ENCODE measurements around the gene D2HGDH. TPM values are rescaled to one million over a fixed set of nuclear protein-coding genes. Genes with fewer than 3 reads are reported as not detected.
"Not testable (repeated sequence)": the region's sequence is repeated elsewhere in the genome, so short reads cannot be mapped to it uniquely, and the experiment has no call there.

D2HGDH gene
- total RNA-seq, 1 donor from 2014 or later = 34.8 TPM

- no peaks in the 10 kb centered on the region for H3K36me3 Mint-ChIP-seq (ENCODE audit: insufficient read depth)
- no peak overlapping the region for H3K27ac Mint-ChIP-seq
- no peaks in the 10 kb centered on the region for H3K9me3 Mint-ChIP-seq (ENCODE audit: low read depth)
- peaks cover 4% of the 10 kb centered on the region for H3K27me3 Mint-ChIP-seq
- H3K4me1 Mint-ChIP-seq (ENCODE audit: low read depth) = no peaks in the 10 kb centered on the region
- no peak for TF ChIP-seq CTCF (IDR thresholded peaks at IDR 0.05; ENCODE audit: unreplicated experiment)
- no peak for DNase-seq (ENCODE audit: low spot score, unreplicated experiment)
- no peak overlapping the region for H3K4me3 Mint-ChIP-seq (ENCODE audit: low read depth)
These were observed 80.4 kb downstream of the D2HGDH start for GRCh38 chr2:241814643-241815476.

GRCh38 chr2:241815477-241816430, 81.3 kb downstream of the D2HGDH start:
- no peak for DNase-seq (ENCODE audit: low spot score, unreplicated experiment)
- Mint-ChIP-seq H3K36me3 (ENCODE audit: insufficient read depth) (no peaks in the 10 kb centered on the region), H3K27me3 (peaks cover 4% of the 10 kb centered on the region), H3K4me1 (ENCODE audit: low read depth) (no peaks in the 10 kb centered on the region), H3K9me3 (ENCODE audit: low read depth) (no peaks in the 10 kb centered on the region), H3K27ac (no peak overlapping the region), H3K4me3 (ENCODE audit: low read depth) (no peak overlapping the region)
- TF ChIP-seq CTCF (IDR thresholded peaks at IDR 0.05; ENCODE audit: unreplicated experiment) = no peak

GRCh38 chr2:241816431-241817121, 82.1 kb downstream of the D2HGDH start:
- H3K27me3 Mint-ChIP-seq = peaks cover 4% of the 10 kb centered on the region
- DNase-seq (ENCODE audit: low spot score, unreplicated experiment) = no peak
- H3K4me3 Mint-ChIP-seq (ENCODE audit: low read depth) = no peak overlapping the region
- no peak overlapping the region for H3K27ac Mint-ChIP-seq
- no peak for TF ChIP-seq CTCF (IDR thresholded peaks at IDR 0.05; ENCODE audit: unreplicated experiment)
- no peaks in the 10 kb centered on the region for H3K4me1 Mint-ChIP-seq (ENCODE audit: low read depth)
- no peaks in the 10 kb centered on the region for H3K36me3 Mint-ChIP-seq (ENCODE audit: insufficient read depth)
- no peaks in the 10 kb centered on the region for H3K9me3 Mint-ChIP-seq (ENCODE audit: low read depth)

- Mint-ChIP-seq H3K27me3 (peaks cover 4% of the 10 kb centered on the region), H3K36me3 (ENCODE audit: insufficient read depth) (no peaks in the 10 kb centered on the region), H3K27ac (no peak overlapping the region), H3K9me3 (ENCODE audit: low read depth) (no peaks in the 10 kb centered on the region), H3K4me1 (ENCODE audit: low read depth) (no peaks in the 10 kb centered on the region), H3K4me3 (ENCODE audit: low read depth) (no peak overlapping the region)
- no peak for TF ChIP-seq CTCF (IDR thresholded peaks at IDR 0.05; ENCODE audit: unreplicated experiment)
- no peak for DNase-seq (ENCODE audit: low spot score, unreplicated experiment)
These were observed 82.8 kb downstream of the D2HGDH start for GRCh38 chr2:241817126-241817820.

- not testable (repeated sequence) for H3K27ac Mint-ChIP-seq; H3K27me3 Mint-ChIP-seq; H3K4me3 Mint-ChIP-seq (ENCODE audit: low read depth); H3K4me1 Mint-ChIP-seq (ENCODE audit: low read depth); H3K9me3 Mint-ChIP-seq (ENCODE audit: low read depth); DNase-seq (ENCODE audit: low spot score, unreplicated experiment); H3K36me3 Mint-ChIP-seq (ENCODE audit: insufficient read depth)
These were observed 83.4 kb downstream of the D2HGDH start for GRCh38 chr2:241817821-241818215.

Other genes with a start within 250 kb of the D2HGDH start
- gene STK25, start 226.0 kb upstream of the D2HGDH start, total RNA-seq = 217 and 226 TPM in 2 replicates
- gene BOK, start 175.9 kb upstream of the D2HGDH start, total RNA-seq = 8.0 and 10.2 TPM in 2 replicates
- 55.8 and 61.0 TPM in 2 replicates for gene THAP4, start 97.5 kb upstream of the D2HGDH start, total RNA-seq
- 142 and 143 TPM in 2 replicates for gene ATG4B, start 96.9 kb upstream of the D2HGDH start, total RNA-seq
- 51.4 and 54.4 TPM in 2 replicates for gene DTYMK, start 47.8 kb upstream of the D2HGDH start, total RNA-seq
- 57.8 and 65.9 TPM in 2 replicates for gene ING5, start 32.6 kb upstream of the D2HGDH start, total RNA-seq
- gene GAL3ST2, start 42.2 kb downstream of the D2HGDH start, total RNA-seq = 0.51 and 0.84 TPM in 2 replicates
- 1.3 and 1.4 TPM in 2 replicates for gene NEU4, start 74.6 kb downstream of the D2HGDH start, total RNA-seq
- not detected in 2 replicates for gene PDCD1, start 124.3 kb downstream of the D2HGDH start, total RNA-seq
- not detected in 2 replicates for gene RTP5, start 135.1 kb downstream of the D2HGDH start, total RNA-seq

Measured in progenitor cell of endocrine pancreas (in vitro differentiated cells).